T-helper 1 cell treated with Interleukin-12 subunit alpha and Interleukin-12 subunit beta and Interleukin-4 antibody, amounts not matched to agents 30 μg/mL and 1 μg/mL, for 36 hours (primary cell): ENCODE measurements around the gene SMOC1.

Experiments
- H3K27ac Mint-ChIP-seq: one replicate; pipeline ENCODE4 v1.8.0; 2021; ENCODE audit warnings: mild to moderate bottlenecking, mixed read lengths
- H3K27me3 Mint-ChIP-seq: one replicate; pipeline ENCODE4 v1.8.0; 2021; ENCODE audit warnings: low read depth, mixed read lengths
- H3K36me3 Mint-ChIP-seq: one replicate; pipeline ENCODE4 v1.8.0; 2021; ENCODE audit warnings: low read depth, mixed read lengths
- H3K4me1 Mint-ChIP-seq: one replicate; pipeline ENCODE4 v1.8.0; 2021; ENCODE audit warnings: low read depth, mixed read lengths
- H3K4me3 Mint-ChIP-seq: one replicate; pipeline ENCODE4 v1.8.0; 2021; ENCODE audit warnings: mild to moderate bottlenecking, moderate library complexity, mixed read lengths
- H3K9me3 Mint-ChIP-seq: one replicate; pipeline ENCODE4 v1.8.0; 2021; ENCODE audit warnings: mixed read lengths

SMOC1 gene

DNA sequence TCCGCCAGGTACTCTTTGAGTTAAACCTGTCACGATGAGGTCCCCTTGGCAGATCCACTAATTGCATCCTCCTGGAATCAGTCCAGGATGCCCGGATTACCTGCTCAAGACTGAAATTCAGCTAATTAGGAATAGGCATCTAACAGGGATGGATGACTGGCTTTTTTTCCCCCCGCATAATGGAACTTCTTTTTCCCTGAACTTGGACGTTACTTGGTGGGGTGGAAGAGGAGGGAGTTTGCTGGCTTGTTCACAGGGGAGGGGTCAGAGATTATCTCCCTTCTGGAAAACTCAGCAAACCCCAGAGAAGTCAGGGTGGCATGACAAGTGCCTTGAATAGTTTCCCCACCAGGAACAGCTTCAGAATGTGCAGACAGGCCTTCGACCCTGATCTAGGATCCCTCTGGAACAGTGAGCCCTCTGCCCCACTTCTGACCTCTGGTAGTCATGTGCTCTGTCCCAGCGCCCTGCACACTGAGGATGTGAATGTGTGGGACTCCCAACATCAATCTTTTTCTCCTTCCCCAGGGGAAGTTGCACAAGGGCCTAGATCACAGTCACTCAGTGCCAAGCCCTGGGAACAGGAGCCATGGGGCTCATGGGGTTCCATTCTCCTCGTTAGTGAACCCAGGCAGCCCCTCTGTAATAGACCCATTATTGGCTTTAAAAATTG lies 142.5 kb downstream of the SMOC1 start:
- H3K4me1 Mint-ChIP-seq: peaks cover 17% of the 10 kb centered on the region
- H3K4me3 Mint-ChIP-seq: no peak overlapping the region
- H3K27me3 Mint-ChIP-seq: peaks cover 9% of the 10 kb centered on the region
- no peak overlapping the region for H3K27ac Mint-ChIP-seq
- H3K9me3 Mint-ChIP-seq: no peaks in the 10 kb centered on the region
- H3K36me3 Mint-ChIP-seq: no peaks in the 10 kb centered on the region

DNA sequence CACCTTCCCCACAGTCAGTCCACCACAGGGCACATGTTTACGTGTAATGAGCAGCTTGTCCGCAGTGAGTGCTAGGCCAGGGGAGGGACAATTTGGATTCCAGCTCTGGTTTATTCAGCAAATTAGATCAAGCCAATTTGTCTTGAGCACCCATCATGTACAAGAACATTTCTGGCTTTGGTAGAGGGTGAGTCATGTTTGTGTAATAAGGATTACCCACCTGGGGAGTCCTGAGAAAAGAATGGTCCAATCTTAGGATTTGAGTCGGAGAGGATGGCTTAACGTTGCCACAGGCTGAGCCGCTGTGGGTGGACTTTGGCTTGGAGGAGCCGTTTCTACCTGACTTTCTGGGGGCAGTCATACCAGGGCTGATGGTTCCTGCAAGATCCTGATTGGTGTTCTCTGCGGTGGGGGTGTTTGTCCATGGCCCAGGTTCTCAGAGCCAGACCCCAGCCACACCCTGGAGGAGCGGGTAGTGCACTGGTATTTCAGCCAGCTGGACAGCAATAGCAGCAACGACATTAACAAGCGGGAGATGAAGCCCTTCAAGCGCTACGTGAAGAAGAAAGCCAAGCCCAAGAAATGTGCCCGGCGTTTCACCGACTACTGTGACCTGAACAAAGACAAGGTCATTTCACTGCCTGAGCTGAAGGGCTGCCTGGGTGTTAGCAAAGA lies 143.7 kb downstream of the SMOC1 start:
- Mint-ChIP-seq H3K36me3 (no peaks in the 10 kb centered on the region), H3K4me1 (peaks cover 15% of the 10 kb centered on the region), H3K27me3 (peaks cover 10% of the 10 kb centered on the region), H3K9me3 (no peaks in the 10 kb centered on the region), H3K27ac (no peak overlapping the region), H3K4me3 (no peak overlapping the region)

DNA sequence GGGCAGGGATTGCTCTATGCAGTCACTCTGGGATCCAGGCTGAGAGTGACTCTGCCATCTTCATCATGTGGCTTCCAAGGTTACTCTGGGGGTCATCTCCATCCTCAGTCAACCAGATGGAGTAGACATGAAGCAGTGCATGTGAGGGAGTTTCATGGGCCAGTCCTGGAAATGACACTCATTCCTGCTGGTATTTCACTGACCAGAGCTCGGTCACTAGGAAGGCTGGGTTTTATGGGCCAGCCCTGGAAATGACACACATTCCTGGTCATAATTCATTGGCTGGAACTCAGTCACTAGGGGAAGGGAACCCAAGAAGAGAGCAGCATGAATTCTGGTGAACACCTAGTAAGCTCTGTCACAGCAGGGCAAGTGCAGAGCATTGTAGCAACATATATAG lies 144.7 kb downstream of the SMOC1 start:
- no peaks in the 10 kb centered on the region for H3K9me3 Mint-ChIP-seq
- no peaks in the 10 kb centered on the region for H3K36me3 Mint-ChIP-seq
- no peak overlapping the region for H3K27ac Mint-ChIP-seq
- H3K4me3 Mint-ChIP-seq: no peak overlapping the region
- peaks cover 10% of the 10 kb centered on the region for H3K27me3 Mint-ChIP-seq
- peaks cover 6% of the 10 kb centered on the region for H3K4me1 Mint-ChIP-seq

DNA sequence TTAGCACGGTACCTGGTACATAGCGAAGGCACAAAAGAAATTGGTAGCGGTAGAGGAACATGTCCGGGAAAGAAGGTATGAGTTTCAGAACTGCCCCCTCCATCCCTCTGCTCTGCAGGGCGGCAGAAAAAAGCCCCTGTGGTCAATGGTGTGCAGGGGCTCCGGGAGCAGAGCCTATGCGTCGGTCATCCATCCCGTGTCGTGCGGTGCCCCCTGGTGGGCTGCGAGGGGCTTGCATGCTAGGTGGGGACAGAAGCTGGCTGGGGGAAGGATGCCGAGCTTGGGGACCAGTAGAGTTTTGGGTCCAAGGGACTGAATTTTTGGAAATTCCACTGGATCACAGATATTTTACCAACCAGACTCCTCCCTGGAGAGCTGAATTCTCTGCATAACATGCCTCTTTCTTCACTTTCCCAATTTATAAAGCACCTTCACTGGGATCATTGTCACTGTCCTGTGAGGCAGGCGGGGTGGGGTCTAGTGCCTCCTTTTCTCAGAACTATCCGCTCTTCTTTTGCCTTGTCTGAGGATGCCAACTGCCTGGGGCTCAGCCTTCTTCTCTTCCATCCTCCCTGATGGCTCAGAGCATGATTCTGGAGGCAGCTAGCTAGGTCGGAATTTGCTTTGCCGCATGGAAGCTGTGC lies 148.7 kb downstream of the SMOC1 start:
- H3K36me3 Mint-ChIP-seq: no peaks in the 10 kb centered on the region
- H3K27ac Mint-ChIP-seq: no peak overlapping the region
- no peaks in the 10 kb centered on the region for H3K4me1 Mint-ChIP-seq
- no peak overlapping the region for H3K4me3 Mint-ChIP-seq
- peaks cover 10% of the 10 kb centered on the region for H3K27me3 Mint-ChIP-seq
- no peaks in the 10 kb centered on the region for H3K9me3 Mint-ChIP-seq

DNA sequence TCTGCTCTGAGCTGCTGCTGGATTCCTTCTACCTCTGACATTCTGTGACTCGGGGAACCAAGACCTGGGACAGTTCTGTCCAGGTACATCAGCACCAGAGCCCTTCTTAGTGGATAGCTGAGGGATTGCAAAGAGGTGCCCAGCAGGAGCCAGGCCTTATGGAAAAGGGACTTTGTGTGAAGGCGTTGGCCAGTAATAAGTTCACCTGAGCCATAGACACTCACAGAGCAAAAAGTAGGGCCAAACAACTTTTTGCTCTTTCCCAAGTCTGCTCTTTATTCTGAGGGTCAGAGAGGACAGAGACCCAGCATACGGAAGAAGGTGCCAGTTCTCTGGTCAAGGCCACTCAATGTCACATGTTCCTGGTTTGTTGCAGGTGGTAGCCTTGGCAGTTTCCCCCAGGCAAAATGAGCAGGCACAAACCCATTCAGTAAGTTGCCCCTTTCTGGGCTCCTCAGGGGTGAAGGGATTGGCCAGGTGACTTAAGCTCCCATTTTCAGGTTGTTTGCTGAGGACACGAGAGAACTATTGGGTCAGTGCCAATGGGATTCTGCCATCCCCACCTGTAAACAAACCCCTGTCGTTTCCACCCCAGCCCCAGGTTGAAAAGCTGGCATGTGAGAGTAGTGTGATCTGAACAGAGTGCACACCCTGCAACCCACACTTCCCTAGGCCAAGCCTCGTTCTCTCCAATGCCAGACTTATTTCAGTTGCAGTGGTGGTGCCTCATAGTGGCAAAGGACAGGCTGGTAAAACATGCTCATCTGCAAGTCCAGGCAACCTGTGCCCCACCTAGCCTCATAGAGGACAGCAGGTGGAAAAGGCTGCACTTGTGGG lies 150.3 kb downstream of the SMOC1 start:
- Mint-ChIP-seq H3K4me3 (no peak overlapping the region), H3K4me1 (no peaks in the 10 kb centered on the region), H3K9me3 (no peaks in the 10 kb centered on the region), H3K27me3 (peaks cover 8% of the 10 kb centered on the region), H3K27ac (no peak overlapping the region), H3K36me3 (no peaks in the 10 kb centered on the region)

DNA sequence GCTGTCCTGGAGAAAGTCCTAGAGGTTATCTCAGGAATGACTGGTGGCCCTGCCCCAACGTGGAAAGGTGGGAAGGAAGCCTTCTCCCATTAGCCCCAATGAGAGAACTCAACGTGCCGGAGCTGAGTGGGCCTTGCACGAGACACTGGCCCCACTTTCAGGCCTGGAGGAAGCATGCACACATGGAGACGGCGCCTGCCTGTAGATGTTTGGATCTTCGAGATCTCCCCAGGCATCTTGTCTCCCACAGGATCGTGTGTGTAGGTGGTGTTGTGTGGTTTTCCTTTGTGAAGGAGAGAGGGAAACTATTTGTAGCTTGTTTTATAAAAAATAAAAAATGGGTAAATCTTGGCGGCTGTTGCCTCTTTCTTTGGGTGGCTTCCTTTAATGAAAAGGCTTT lies 152.8 kb downstream of the SMOC1 start:
- Mint-ChIP-seq H3K4me1 (no peaks in the 10 kb centered on the region), H3K36me3 (no peaks in the 10 kb centered on the region), H3K4me3 (no peak overlapping the region), H3K27ac (no peak overlapping the region), H3K27me3 (no peaks in the 10 kb centered on the region), H3K9me3 (no peaks in the 10 kb centered on the region)

DNA sequence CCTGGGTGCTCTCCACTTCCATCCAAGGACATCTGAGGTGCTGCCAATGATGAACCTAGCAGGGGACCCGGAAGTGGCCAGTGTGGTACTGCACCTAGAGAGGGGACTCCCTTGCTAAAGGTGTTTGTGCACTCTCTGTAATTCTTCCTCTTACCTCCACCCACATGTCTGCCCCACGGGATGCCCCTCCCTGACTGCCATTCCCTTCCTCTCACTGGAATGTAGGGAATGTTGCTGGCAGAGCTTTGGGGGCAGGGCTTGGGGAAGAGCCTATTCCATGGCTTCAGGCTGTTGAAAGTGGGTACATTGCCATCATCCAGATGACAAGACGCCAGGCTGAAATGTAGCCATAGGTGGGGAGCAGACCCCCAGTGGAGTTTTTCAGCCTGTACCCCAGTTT lies 153.2 kb downstream of the SMOC1 start:
- H3K4me3 Mint-ChIP-seq: no peak overlapping the region
- H3K36me3 Mint-ChIP-seq: no peaks in the 10 kb centered on the region
- H3K27ac Mint-ChIP-seq: no peak overlapping the region
- no peaks in the 10 kb centered on the region for H3K27me3 Mint-ChIP-seq
- H3K9me3 Mint-ChIP-seq: no peaks in the 10 kb centered on the region
- no peaks in the 10 kb centered on the region for H3K4me1 Mint-ChIP-seq

DNA sequence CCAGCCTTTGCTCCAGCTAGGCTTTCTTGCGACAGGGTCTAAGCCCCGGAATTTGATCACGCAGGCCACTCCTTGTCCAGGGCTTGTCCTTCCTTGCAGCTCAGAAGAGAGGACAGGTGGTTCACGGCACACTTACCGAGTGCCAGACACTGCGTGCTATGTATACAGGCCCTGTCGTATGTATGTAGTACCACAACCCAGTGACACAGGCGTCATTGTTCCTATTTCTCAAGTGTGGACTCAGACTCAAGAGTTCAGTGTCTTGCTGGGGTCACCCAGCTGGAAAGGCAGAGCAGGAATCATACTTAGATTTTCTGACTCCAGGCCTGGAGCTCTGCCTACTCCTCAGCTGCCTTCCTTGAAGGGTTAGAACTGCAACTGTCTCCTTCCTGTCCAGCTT lies 153.9 kb downstream of the SMOC1 start:
- no peak overlapping the region for H3K27ac Mint-ChIP-seq
- H3K9me3 Mint-ChIP-seq: no peaks in the 10 kb centered on the region
- no peaks in the 10 kb centered on the region for H3K36me3 Mint-ChIP-seq
- no peaks in the 10 kb centered on the region for H3K4me1 Mint-ChIP-seq
- H3K27me3 Mint-ChIP-seq: no peaks in the 10 kb centered on the region
- H3K4me3 Mint-ChIP-seq: no peak overlapping the region

DNA sequence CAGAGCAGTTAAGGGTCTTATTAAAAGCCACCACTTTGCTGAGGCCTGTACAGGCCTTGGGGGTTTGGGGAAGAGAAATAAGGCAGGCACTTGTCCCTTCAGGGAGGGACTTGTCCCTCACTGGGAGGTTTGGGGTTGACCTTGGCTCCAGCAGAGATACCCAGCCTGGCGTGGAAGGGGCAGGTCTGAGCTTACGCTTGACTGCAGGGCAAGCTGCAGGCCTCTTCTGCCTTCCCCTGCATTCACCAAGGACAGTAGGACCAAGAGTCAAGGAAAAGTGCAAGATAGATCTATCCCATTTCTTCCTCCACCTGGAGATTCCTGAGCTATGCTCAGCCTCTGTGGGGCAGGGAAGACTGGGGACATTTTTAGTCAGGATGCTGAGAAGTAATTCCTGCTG lies 154.3 kb downstream of the SMOC1 start:
- H3K4me3 Mint-ChIP-seq: no peak overlapping the region
- no peak overlapping the region for H3K27ac Mint-ChIP-seq
- no peaks in the 10 kb centered on the region for H3K9me3 Mint-ChIP-seq
- no peaks in the 10 kb centered on the region for H3K4me1 Mint-ChIP-seq
- no peaks in the 10 kb centered on the region for H3K27me3 Mint-ChIP-seq
- no peaks in the 10 kb centered on the region for H3K36me3 Mint-ChIP-seq

DNA sequence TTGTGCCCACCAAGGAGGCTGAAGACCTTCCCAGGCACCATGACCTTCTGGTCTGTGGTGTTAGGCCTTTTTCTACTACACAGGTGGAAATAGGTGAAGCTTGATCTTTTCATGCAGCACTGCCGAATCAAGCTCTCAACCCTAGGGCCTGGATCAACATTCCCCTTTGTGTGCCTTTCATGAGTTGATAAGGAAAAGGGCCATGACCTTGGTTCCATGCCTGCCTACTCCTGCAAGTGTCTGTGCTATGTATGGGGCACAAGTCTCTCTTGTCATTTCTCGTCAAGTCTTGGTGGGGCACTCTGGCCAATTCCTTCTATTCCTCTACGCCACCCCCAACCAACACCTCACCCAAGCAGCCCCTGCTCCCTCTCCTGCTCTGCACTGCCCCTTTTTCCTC lies 155.0 kb downstream of the SMOC1 start:
- no peaks in the 10 kb centered on the region for H3K36me3 Mint-ChIP-seq
- no peak overlapping the region for H3K27ac Mint-ChIP-seq
- H3K4me1 Mint-ChIP-seq: no peaks in the 10 kb centered on the region
- H3K4me3 Mint-ChIP-seq: no peak overlapping the region
- H3K27me3 Mint-ChIP-seq: no peaks in the 10 kb centered on the region
- no peaks in the 10 kb centered on the region for H3K9me3 Mint-ChIP-seq

DNA sequence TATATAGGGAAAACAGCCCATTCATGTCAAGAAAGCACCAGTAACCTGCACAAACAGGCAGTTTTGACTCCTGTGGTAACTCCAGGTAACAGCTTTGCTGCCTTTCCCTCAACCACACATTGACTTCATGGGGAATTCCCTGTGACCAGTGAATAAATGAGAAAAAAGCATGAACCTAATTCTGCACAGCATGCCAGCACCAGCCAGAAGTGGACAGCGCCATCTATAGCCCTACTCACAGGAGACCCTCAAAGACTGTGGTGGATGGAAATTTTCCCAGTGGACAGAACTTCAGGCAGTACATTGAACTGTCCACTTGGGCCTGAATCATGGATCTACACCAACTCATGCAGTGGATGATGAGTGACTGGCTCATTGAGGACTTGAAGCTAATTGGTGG lies 157.4 kb downstream of the SMOC1 start:
- Mint-ChIP-seq H3K27me3 (peaks cover 5% of the 10 kb centered on the region), H3K36me3 (no peaks in the 10 kb centered on the region), H3K4me1 (no peaks in the 10 kb centered on the region), H3K27ac (no peak overlapping the region), H3K4me3 (no peak overlapping the region), H3K9me3 (no peaks in the 10 kb centered on the region)

DNA sequence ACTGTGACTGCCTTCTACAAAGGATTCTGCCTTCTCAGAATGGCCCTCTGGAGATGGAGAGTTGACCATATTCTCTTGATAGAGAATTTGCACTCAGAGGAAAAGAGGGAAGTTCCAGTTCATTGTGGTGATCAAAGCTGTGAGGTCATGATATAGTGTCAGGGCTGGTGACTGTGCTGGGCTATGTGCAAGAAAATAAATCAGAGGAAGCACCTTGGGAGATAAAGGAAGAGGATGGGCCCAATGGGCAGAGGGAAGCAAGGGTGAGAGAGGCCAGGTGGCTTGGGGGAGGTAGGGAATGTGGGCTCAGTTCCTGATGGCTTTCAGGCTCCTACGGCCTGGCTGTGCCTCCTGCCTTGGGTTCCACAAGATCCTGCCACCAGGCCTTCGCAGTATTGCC lies 163.8 kb downstream of the SMOC1 start:
- H3K9me3 Mint-ChIP-seq: no peaks in the 10 kb centered on the region
- no peak overlapping the region for H3K4me3 Mint-ChIP-seq
- H3K27me3 Mint-ChIP-seq: peaks cover 18% of the 10 kb centered on the region
- H3K27ac Mint-ChIP-seq: no peak overlapping the region
- no peaks in the 10 kb centered on the region for H3K36me3 Mint-ChIP-seq
- no peaks in the 10 kb centered on the region for H3K4me1 Mint-ChIP-seq

DNA sequence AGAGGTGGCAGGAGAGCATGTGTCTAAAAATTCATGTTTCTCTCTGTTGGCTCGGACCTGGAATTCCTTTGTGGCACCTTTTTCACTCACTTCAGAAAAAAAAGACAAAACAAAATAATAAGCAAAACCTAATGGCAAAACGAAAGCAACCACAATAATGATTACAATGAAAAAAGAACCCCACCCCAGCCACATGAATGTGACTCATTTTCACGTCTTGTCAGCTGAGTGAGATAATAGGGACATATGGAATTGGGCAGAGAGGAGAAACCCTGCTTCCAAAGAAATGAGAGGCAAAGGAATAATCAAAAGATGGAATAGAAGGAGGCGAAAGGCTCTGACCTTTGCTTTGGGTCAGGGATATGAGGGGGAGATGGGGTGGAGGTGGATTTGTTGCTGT lies 166.1 kb downstream of the SMOC1 start:
- no peaks in the 10 kb centered on the region for H3K4me1 Mint-ChIP-seq
- H3K36me3 Mint-ChIP-seq: no peaks in the 10 kb centered on the region
- H3K27me3 Mint-ChIP-seq: peaks cover 18% of the 10 kb centered on the region
- no peaks in the 10 kb centered on the region for H3K9me3 Mint-ChIP-seq
- H3K4me3 Mint-ChIP-seq: no peak overlapping the region
- no peak overlapping the region for H3K27ac Mint-ChIP-seq

DNA sequence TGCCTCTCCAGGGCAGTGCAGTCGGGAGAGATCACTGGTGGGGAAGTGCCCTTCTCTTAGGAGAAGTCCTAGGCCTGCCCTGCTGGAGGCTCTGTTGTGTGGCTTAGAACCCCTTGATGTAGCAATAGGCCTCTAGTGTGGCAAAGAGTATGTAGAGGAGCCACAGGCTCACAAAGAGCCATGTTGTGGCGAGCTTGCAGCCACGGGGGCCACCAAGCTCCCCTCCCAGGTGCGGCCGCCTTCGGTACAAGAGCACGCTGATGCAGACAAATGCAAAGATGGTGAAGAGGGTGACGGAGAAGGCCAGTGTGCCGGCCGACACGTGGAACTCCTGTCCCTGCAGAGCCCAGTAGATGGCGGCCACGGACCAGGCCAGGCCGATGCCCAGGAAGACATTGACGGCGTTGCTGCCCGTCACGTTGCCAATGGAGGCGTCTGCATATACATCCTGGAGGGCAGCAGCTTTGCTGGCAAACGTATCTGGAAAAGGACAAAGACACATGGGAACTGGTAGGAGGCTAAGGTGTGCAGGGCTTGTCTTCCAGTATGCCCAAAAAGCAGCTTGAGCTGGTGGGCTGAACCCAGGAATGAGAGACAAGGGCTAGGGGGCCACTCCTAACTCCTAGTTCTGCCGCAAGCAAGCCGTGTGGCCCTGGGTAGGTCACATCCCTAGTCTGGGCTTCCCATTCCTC lies 166.8 kb downstream of the SMOC1 start:
- Mint-ChIP-seq H3K27me3 (peaks cover 18% of the 10 kb centered on the region), H3K27ac (no peak overlapping the region), H3K9me3 (no peaks in the 10 kb centered on the region), H3K4me3 (no peak overlapping the region), H3K4me1 (no peaks in the 10 kb centered on the region), H3K36me3 (no peaks in the 10 kb centered on the region)
